Adrenal gland (tissue), 5 donors: ENCODE data around the gene SAP30BP.

Experiments used
- POLR2A ChIP-seq, 2 donors: fragments of 450-650 bp; IDR thresholded peaks; one replicate each; pipeline ENCODE4 v1.6.1; 2017; ENCODE audit warnings: antibody characterized with exemption in 2 of 2, mild to moderate bottlenecking in 2 of 2, moderate library complexity in 1 of 2
- TF ChIP-seq, protein P1 (sequence below), 6 experiments: fragments of 450-650 bp in 4 of 6; fragments of 200-600 bp in 2 of 6; sonication (generic) in 1 of 6; IDR thresholded peaks; 1 replicate in 5 of 6; 2 replicates in 1 of 6; pipeline versions ENCODE4 v1.5.1 to v1.8.0; 2016 to 2021; ENCODE audit warnings: antibody characterized with exemption in 6 of 6, mild to moderate bottlenecking in 2 of 6, moderate library complexity in 1 of 6
- donor health status: DM: no; HTN: no; CAD: no.

DNA sequence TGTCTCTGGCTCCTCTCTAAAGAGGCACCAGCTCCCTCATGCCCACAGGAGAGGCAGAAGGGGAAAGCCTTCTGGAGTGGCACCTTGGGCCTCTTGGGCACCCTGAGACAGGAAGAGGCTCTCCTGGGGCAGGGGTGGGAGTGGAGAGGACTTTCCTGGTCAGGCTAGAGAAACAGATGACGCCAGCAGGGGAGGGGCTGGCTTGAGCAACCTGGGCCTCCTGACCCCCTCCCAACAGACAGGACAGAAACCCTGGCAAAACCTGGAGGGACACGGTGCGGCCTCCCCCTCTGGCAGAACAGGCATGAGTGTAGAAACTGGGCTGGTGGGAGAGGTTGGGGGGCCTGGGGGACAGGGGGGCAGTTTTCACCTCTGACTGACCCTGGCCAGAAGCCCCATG, 27.8 kb upstream of the SAP30BP start:
- TF ChIP-seq, protein P1, sequence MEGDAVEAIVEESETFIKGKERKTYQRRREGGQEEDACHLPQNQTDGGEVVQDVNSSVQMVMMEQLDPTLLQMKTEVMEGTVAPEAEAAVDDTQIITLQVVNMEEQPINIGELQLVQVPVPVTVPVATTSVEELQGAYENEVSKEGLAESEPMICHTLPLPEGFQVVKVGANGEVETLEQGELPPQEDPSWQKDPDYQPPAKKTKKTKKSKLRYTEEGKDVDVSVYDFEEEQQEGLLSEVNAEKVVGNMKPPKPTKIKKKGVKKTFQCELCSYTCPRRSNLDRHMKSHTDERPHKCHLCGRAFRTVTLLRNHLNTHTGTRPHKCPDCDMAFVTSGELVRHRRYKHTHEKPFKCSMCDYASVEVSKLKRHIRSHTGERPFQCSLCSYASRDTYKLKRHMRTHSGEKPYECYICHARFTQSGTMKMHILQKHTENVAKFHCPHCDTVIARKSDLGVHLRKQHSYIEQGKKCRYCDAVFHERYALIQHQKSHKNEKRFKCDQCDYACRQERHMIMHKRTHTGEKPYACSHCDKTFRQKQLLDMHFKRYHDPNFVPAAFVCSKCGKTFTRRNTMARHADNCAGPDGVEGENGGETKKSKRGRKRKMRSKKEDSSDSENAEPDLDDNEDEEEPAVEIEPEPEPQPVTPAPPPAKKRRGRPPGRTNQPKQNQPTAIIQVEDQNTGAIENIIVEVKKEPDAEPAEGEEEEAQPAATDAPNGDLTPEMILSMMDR (IDR thresholded peaks at IDR 0.05) = no peak
- TF ChIP-seq POLR2A (IDR thresholded peaks at IDR 0.05) = no peak
